ENCODE measurements around the gene CHD2.
"Not testable (repeated sequence)": the region's sequence is repeated elsewhere in the genome, so short reads cannot be mapped to it uniquely, and the experiment has no call there.

Gene CHD2

GRCh38 chr15:92899948-92900730, at the start of gene CHD2:
TSS of gene CHD2 (plus strand) at chr15:92900324. CDS start at chr15:92901238, 914 bp downstream.
- DNase-seq, result peak; percentile 81

- DNase-seq, result no peak
Measured at GRCh38 chr15:92853222-92853621, 46.9 kb upstream of the CHD2 start.

DNA sequence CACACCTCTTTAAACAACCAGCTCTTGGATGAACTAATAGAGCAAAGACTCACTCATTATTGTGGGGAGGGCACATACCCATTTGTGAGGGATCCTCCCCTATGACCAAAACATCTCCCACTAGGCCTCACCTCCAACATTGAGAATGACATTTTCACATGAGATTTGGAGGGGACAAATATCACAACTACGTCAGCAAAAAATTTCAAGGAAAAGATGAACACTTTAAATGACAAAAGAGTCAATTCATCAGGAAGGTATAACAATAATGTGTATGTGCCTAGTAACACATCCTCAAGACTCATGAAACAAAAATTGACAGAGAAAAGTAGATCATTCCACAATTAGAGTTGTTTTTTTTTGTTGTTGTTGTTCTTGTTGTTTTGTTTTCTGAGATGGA, 38.4 kb upstream of the CHD2 start:
- no peak for DNase-seq

- DNase-seq, result no peak
Measured at GRCh38 chr15:92864127-92864814, 35.9 kb upstream of the CHD2 start.

DNA sequence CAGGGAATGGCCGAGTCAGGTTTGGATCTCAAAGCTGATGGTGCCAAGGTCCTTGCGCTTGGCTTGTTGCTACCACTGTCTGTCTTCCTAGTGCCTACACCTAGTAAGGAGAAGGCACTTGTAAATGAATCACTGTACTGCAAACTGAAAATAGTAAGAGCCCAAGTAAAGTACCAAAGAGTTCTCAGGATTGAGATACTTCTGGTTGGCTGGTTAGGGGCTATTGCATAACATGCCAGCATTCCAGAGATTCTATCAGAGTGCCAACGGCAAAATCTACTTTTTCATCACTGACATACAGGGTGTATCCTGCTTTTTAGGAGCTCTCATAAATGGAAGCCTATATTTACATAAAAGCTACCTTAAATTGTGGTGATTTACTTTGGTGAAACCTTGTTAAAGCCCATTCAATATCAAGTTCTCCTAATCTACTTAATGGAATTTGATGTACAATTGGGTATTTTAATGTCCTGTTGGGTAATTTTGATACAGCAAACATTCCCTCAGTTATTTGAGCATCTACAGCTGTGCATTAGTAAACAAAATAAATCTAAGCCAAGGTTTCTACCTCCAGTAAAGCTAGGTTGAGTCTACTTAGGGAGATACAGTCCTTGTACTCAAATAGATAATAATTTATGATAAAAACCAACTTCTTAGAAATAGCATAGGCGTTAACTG, 30.7 kb upstream of the CHD2 start:
- no peak for DNase-seq

GRCh38 chr15:92870010-92870591, 30.0 kb upstream of the CHD2 start:
- DNase-seq, result no peak

GRCh38 chr15:92872967-92873366, 27.2 kb upstream of the CHD2 start:
- not testable (repeated sequence) for DNase-seq

- DNase-seq, result no peak
Measured at GRCh38 chr15:92877000-92877399, 23.1 kb upstream of the CHD2 start.

- DNase-seq, result no peak
Measured at GRCh38 chr15:92877416-92877815, 22.7 kb upstream of the CHD2 start.

- no peak for DNase-seq
Measured at GRCh38 chr15:92878593-92879053, 21.5 kb upstream of the CHD2 start.

- DNase-seq, result no peak
Measured at GRCh38 chr15:92879949-92880725, 20.0 kb upstream of the CHD2 start.

DNA sequence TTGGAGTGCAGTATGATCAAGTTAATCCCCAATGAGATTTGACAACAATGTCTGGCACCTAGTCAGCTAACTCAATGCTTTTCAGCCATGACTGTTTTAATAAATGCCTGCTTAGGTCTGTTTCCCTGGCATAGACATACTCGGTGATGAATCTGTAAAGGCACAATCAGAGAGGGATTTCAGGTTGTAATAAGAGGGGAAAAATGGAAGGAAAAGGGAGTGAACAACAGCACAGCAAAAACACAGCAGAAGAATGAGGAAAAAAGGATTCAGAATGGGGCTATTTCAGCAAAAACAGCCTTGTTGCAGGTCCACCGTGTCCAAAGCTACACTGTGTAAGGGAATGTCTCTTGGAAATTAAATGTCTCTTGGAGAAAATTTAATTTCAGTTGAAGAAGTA, 19.3 kb upstream of the CHD2 start:
- DNase-seq, result no peak

GRCh38 chr15:92881211-92881754, 18.8 kb upstream of the CHD2 start:
- peak; percentile 64 for DNase-seq

DNA sequence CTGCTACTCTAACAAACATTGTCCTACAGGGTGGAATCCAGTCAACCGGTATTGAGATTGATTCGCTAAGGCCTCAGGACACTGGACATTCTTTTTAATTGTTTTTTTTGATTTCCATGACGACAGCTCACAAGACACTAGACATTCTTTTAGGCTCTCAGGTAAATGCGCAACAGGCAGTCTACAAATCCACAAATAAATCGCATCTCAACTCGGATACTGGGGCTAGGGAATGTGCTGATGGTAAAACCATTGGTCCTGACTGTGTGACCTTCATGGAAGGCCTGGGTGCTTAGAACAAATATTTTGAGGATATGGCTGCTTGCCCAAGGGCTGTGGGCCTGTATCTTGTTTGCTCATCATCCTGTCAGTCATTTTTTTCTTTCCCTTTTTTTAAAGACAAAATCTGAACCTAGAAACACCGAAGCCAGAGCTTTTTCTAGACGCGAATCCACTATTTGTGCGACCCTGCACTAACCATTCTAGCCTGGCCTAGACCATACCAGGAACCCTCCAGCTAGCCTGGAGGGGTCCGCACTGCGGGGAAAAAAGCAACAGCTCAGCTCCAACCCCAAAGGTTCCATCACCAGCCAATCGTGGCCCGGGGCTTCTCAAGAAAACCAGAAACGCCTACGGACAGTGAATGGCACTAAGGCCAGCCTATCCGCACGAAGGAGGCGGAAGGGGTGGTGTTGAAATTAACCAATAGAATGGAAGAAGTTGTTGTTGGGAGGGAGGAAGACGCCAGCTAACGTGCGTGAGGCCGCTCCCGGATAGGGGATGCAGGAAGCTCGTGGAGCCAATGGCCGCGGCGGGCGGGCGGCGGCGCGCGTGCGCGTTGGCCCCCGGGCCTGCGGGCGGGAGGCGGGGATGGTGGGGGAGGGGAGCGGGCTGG, 18.1 kb upstream of the CHD2 start:
- DNase-seq, result peak; percentile 98

- DNase-seq, result no peak
Measured at GRCh38 chr15:92882697-92883162, 17.4 kb upstream of the CHD2 start.

DNA sequence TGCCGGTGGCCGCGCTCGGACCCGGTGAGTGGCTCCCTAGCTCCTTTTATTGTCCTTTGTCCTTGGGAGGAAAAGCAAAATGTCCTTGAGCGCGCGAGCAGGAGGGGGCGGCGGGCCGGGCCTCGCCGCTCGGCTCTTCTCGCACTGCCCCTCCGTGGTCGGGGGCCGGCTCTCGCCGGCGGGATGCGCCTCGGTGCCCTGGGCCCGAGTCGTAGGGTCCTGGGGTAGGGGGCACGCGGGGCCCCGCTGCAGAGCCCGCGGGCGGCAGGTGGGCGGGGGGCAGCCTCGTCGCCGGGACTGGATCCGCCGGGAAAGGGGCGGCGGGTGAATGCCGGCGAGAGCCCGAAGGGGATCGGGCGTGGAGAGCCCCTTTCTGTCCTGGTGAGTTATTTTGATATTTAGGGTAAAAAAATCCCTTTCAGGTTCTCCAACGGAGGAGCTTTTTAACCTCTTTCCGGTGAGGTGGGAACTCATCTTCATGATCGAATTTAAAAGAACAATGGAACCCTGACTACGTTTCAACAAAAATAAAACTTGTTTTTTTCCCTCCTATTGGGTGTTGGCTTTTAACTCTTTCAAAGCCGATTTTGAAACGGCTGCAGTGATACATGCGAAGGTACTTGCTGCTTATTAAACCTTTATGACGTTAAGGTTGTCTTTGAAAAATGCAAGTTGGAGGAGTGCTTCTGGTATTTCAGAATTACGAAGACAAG, 16.8 kb upstream of the CHD2 start:
- DNase-seq, result no peak

- peak; percentile 17 for DNase-seq
Measured at GRCh38 chr15:92883876-92884435, 16.2 kb upstream of the CHD2 start.

- DNase-seq, result no peak
Measured at GRCh38 chr15:92884436-92885223, 15.5 kb upstream of the CHD2 start.
